Keratinocyte (primary cell): Measurements from ENCODE around the gene TMPRSS3. TPM values are rescaled to one million over a fixed set of nuclear protein-coding genes. Genes with fewer than 3 reads are reported as not detected.
A peak's percentile ranks its signal among the peaks of the same experiment; 100 is the strongest.

Experiments
- DNase-seq: peaks from one replicate; pipeline ENCODE4 v3.0.0-alpha.2; 2011; ENCODE audit warnings: low read depth, missing footprints, low spot score
- FAIRE-seq: peaks from 2 replicates; lab custom pipeline; 2011; peaks lifted over from hg19 to GRCh38; lab: Jason Lieb, UNC
- H2AFZ ChIP-seq: 2 replicates; pipeline ENCODE4 v1.6.0; 2012; ENCODE audit warnings: low read length, control low read depth, inconsistent platforms; ENCODE audit not compliant: control insufficient read depth
- H3K27ac ChIP-seq: 2 replicates; pipeline ENCODE4 v1.5.1; 2011; ENCODE audit warnings: low read length; ENCODE audit not compliant: control insufficient read depth, insufficient read depth
- H3K27me3 ChIP-seq: 3 replicates; pipeline ENCODE4 v1.6.0; 2011; ENCODE audit warnings: low read length; ENCODE audit not compliant: control insufficient read depth, insufficient read depth; ENCODE audit errors: extremely low read depth
- H3K36me3 ChIP-seq, 2 experiments: 2 replicates in 1 of 2; 3 replicates in 1 of 2; pipeline ENCODE4 v1.5.1; 2011; ENCODE audit warnings: low read length in 2 of 2, mild to moderate bottlenecking in 1 of 2; ENCODE audit not compliant: control insufficient read depth in 2 of 2, insufficient read depth in 2 of 2; ENCODE audit errors: extremely low read depth in 1 of 2
- H3K4me1 ChIP-seq: 3 replicates; pipeline ENCODE4 v1.5.1; 2011; ENCODE audit warnings: low read length; ENCODE audit not compliant: control insufficient read depth, insufficient read depth; ENCODE audit errors: extremely low read depth
- H3K4me2 ChIP-seq: 3 replicates; pipeline ENCODE4 v1.6.0; 2011; ENCODE audit warnings: low read depth, low read length; ENCODE audit not compliant: control insufficient read depth, insufficient read depth; ENCODE audit errors: extremely low read depth
- H3K4me3 ChIP-seq, 3 experiments: fragments of 200-600 bp in 1 of 3; sonication (generic) in 1 of 3; 2 replicates in 2 of 3; 3 replicates in 1 of 3; pipeline ENCODE4 v1.5.1; 2011 to 2016; ENCODE audit warnings: low read length in 3 of 3, mild to moderate bottlenecking in 3 of 3, control low read depth in 2 of 3, inconsistent platforms in 1 of 3, low read depth in 1 of 3, mixed read lengths in 1 of 3, mixed run types in 1 of 3, moderate library complexity in 1 of 3; ENCODE audit not compliant: control insufficient read depth in 2 of 3, insufficient read depth in 2 of 3; ENCODE audit errors: extremely low read depth in 1 of 3
- H3K79me2 ChIP-seq: 2 replicates; pipeline ENCODE4 v1.6.0; 2012; ENCODE audit warnings: low read length; ENCODE audit not compliant: control insufficient read depth, insufficient read depth
- H3K9ac ChIP-seq: 3 replicates; pipeline ENCODE4 v1.6.0; 2011; ENCODE audit warnings: low read length; ENCODE audit not compliant: control insufficient read depth, insufficient read depth; ENCODE audit errors: extremely low read depth
- H3K9me1 ChIP-seq: 3 replicates; pipeline ENCODE4 v1.6.0; 2011; ENCODE audit warnings: low read length; ENCODE audit not compliant: control insufficient read depth, insufficient read depth; ENCODE audit errors: extremely low read depth
- H3K9me3 ChIP-seq: 2 replicates; pipeline ENCODE4 v1.5.1; 2012; ENCODE audit warnings: low read depth, low read length; ENCODE audit not compliant: control insufficient read depth
- H4K20me1 ChIP-seq: 3 replicates; pipeline ENCODE4 v1.6.0; 2011; ENCODE audit warnings: low read length; ENCODE audit not compliant: control insufficient read depth, insufficient read depth; ENCODE audit errors: extremely low read depth
- EZH2 ChIP-seq: IDR thresholded peaks from one replicate; pipeline ENCODE4 v1.6.1; 2012; ENCODE audit warnings: inconsistent platforms, mild to moderate bottlenecking, low read length, moderate library complexity
- dilution Hi-C: fragments of 300-500 bp; cut with MboI; formaldehyde crosslinking; loops from one replicate; pipeline ENCODE4 v1.7.0; 2020; ENCODE audit warnings: low sequenced_read_pairs; ENCODE audit not compliant: extremely low pct_ligation_motif_present
- polyA plus RNA-seq, 5 experiments: library from polyadenylated mRNA; depleted of rRNA in 3 of 5; stranded (reverse) in 3 of 5; stranded (forward) in 1 of 5; unstranded in 1 of 5; fragments of >200 nt; gene quantifications; 1 replicate in 1 of 5; 2 replicates in 3 of 5; 3 replicates in 1 of 5; pipeline versions ENCODE4 v1.2.1 to v1.2.3, GENCODE V29; 2011 to 2012; ENCODE audit warnings: missing spikeins in 2 of 5, low read depth in 1 of 5, low replicate concordance in 1 of 5
- TF ChIP-seq, protein P1 (sequence below), 3 experiments: IDR thresholded peaks in 1 of 3; conservative IDR thresholded peaks in 1 of 3; optimal IDR thresholded peaks in 1 of 3; 2 replicates in 2 of 3; 3 replicates in 1 of 3; pipeline versions ENCODE3 to v1.5.1; 2011; ENCODE audit warnings: low read length in 3 of 3, mild to moderate bottlenecking in 3 of 3, moderate library complexity in 2 of 3, control low read depth in 1 of 3, inconsistent platforms in 1 of 3; ENCODE audit not compliant: insufficient read depth in 2 of 3; ENCODE audit errors: extremely low read depth in 1 of 3

Gene TMPRSS3
- polyA plus RNA-seq, 1 donor (not counting 4 experiments of a cell fraction or from before 2014, with no cell fraction given): not detected

DNA sequence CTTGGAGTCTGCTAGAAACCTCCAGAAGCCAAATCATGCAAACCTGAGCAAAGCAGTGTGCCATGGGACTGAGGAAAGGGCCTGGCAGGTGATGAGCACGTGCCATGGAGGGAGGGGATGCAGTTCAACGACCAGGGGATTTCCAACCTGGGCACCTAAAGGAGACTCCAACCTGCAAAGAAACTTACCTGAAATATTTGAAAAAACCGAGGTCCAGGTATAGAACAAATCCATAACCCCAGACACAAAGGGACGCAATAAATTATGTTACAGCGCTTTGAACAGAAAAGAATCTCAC is 16.7 kb upstream of the TMPRSS3 start:
- no peak overlapping the region for H3K9ac ChIP-seq
- H3K9me1 ChIP-seq: no peaks in the 10 kb centered on the region
- no peak overlapping the region for H2AFZ ChIP-seq
- H3K79me2 ChIP-seq: no peaks in the 10 kb centered on the region
- TF ChIP-seq EZH2: no peak
- TF ChIP-seq, protein P1, sequence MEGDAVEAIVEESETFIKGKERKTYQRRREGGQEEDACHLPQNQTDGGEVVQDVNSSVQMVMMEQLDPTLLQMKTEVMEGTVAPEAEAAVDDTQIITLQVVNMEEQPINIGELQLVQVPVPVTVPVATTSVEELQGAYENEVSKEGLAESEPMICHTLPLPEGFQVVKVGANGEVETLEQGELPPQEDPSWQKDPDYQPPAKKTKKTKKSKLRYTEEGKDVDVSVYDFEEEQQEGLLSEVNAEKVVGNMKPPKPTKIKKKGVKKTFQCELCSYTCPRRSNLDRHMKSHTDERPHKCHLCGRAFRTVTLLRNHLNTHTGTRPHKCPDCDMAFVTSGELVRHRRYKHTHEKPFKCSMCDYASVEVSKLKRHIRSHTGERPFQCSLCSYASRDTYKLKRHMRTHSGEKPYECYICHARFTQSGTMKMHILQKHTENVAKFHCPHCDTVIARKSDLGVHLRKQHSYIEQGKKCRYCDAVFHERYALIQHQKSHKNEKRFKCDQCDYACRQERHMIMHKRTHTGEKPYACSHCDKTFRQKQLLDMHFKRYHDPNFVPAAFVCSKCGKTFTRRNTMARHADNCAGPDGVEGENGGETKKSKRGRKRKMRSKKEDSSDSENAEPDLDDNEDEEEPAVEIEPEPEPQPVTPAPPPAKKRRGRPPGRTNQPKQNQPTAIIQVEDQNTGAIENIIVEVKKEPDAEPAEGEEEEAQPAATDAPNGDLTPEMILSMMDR (optimal IDR thresholded peaks at IDR 0.05 in 1 of 3, IDR thresholded peaks at IDR 0.05 in 1 of 3, conservative IDR thresholded peaks at IDR 0.05 in 1 of 3; ENCODE audit: extremely low read depth in 1 of 3, insufficient read depth in 2 of 3, low read length in 3 of 3): no peak
- H3K9me3 ChIP-seq: no peaks in the 10 kb centered on the region
- H3K4me1 ChIP-seq: no peaks in the 10 kb centered on the region
- dilution Hi-C loops: no loop called here
- no peak overlapping the region for H3K4me3 ChIP-seq
- H3K27ac ChIP-seq: no peak overlapping the region
- H4K20me1 ChIP-seq: no peaks in the 10 kb centered on the region
- peaks cover 10% of the 10 kb centered on the region for H3K27me3 ChIP-seq
- DNase-seq (no peak), FAIRE-seq (no peak)
- no peaks in the 10 kb centered on the region for H3K36me3 ChIP-seq
- H3K4me2 ChIP-seq: no peak overlapping the region

- Histone ChIP-seq H4K20me1 (no peaks in the 10 kb centered on the region), H3K79me2 (no peaks in the 10 kb centered on the region), H3K4me2 (no peak overlapping the region), H3K4me1 (no peaks in the 10 kb centered on the region), H3K27ac (no peak overlapping the region), H3K27me3 (peaks cover 10% of the 10 kb centered on the region), H3K9me1 (no peaks in the 10 kb centered on the region), H3K4me3 (no peak overlapping the region), H3K9me3 (no peaks in the 10 kb centered on the region), H3K9ac (no peak overlapping the region), H2AFZ (peak overlapping the region; percentile 8), H3K36me3 (no peaks in the 10 kb centered on the region)
- peak; percentile 23 for TF ChIP-seq EZH2
- TF ChIP-seq, protein P1 (optimal IDR thresholded peaks at IDR 0.05 in 1 of 3, IDR thresholded peaks at IDR 0.05 in 1 of 3, conservative IDR thresholded peaks at IDR 0.05 in 1 of 3; ENCODE audit: extremely low read depth in 1 of 3, insufficient read depth in 2 of 3, low read length in 3 of 3): no peak
- FAIRE-seq: no peak
- dilution Hi-C loops: no loop called here
- DNase-seq: no peak
Measured at GRCh38 chr21:42411891-42412635, 16.2 kb upstream of the TMPRSS3 start.
